ENCODE data around the gene PHF21B.

PHF21B gene

DNA sequence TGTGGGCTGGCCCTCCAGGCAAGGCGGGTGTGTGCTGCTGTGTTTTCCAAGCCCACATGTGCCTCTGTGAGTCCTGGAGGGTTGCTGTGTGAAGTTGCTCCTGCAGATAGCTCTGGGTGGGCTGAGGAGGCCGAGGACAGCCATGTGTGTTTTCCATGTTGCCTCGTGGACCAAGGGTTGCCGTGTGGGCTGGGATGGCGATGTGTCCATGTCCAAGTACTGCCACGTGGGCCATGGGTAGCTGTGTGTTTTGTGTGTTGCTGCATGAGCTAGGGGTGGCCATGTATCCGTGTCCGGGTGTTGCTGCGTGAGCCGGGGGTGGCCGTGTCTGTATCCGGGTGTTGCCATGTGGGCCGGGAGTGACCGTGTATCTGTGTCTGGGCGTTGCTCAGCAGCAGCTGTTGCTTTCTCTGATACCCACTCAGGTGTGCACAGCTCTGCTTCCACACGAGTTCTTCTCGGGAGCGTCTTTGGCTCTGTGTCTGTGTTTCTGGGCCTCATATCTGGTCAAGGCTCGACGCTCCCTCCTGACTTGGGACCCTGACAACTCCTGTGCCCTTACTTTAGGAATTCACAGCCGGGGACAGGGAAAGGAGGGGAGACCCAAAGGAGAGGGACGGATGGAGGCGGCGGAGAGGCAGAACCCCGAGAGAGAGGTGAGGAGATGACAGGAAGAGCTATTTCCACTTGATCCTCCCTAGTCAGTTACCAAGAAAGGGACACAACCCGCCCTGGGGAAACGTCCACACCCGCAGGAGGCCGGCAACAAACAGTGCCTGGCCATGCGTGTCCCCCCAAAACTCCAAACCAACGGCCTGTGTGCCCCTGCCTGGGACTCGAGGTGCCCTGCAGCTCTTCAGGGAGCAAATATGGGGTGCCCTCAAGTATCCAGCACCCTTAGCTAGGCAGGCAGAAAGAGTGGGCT lies 83.1 kb downstream of the PHF21B start:
- Histone ChIP-seq H3K4me2 (ENCODE audit: low read length) (no peak overlapping the region), H2AFZ (ENCODE audit: low read length) (no peak overlapping the region), H3K9ac (ENCODE audit: low read length) (no peak overlapping the region), H3K9me2 (ENCODE audit: low read depth, low read length) (no peaks in the 10 kb centered on the region), H3K27me3 (ENCODE audit: insufficient read depth, low read length) (no peaks in the 10 kb centered on the region), H3K4me3 (ENCODE audit: low read depth, low read length, poor library complexity, severe bottlenecking) (no peak overlapping the region), H3K4me1 (ENCODE audit: insufficient read depth, low read length, severe bottlenecking) (no peaks in the 10 kb centered on the region), H3F3A (ENCODE audit: insufficient read depth, low read length) (no peaks in the 10 kb centered on the region), H3K27ac (ENCODE audit: low read depth, low read length, poor library complexity, severe bottlenecking) (no peak overlapping the region), H3K79me2 (ENCODE audit: insufficient read depth, low read length) (no peaks in the 10 kb centered on the region), H4K20me1 (ENCODE audit: insufficient read depth, low read length) (no peaks in the 10 kb centered on the region), H3K36me3 (ENCODE audit: insufficient read depth, low read length) (no peaks in the 10 kb centered on the region), H3K9me3 (ENCODE audit: low read length) (no peaks in the 10 kb centered on the region)
- no peak for TF ChIP-seq EZH2 (IDR thresholded peaks at IDR 0.05; ENCODE audit: borderline replicate concordance, low read length)
- TF ChIP-seq, protein P1, sequence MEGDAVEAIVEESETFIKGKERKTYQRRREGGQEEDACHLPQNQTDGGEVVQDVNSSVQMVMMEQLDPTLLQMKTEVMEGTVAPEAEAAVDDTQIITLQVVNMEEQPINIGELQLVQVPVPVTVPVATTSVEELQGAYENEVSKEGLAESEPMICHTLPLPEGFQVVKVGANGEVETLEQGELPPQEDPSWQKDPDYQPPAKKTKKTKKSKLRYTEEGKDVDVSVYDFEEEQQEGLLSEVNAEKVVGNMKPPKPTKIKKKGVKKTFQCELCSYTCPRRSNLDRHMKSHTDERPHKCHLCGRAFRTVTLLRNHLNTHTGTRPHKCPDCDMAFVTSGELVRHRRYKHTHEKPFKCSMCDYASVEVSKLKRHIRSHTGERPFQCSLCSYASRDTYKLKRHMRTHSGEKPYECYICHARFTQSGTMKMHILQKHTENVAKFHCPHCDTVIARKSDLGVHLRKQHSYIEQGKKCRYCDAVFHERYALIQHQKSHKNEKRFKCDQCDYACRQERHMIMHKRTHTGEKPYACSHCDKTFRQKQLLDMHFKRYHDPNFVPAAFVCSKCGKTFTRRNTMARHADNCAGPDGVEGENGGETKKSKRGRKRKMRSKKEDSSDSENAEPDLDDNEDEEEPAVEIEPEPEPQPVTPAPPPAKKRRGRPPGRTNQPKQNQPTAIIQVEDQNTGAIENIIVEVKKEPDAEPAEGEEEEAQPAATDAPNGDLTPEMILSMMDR (IDR thresholded peaks at IDR 0.05; ENCODE audit: low read length) = no peak

DNA sequence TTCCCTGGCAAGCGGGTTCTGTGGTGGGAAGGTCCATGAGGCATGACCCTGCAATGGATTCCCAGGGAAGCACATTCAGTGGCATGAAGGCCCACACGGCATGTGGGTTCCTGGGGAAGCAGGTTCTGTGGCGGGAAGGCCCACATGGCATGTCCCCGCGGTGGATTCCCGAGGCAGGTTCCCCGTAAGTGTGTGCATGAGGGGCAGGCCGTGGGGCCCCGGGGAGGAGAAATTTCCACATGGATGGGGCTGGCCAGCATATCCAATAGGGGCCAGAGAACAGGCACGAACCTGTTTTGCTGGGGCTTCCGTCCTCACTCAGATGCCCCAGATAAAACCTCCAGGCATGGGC lies 83.7 kb downstream of the PHF21B start:
- Histone ChIP-seq H2AFZ (ENCODE audit: low read length) (no peak overlapping the region), H3K4me1 (ENCODE audit: insufficient read depth, low read length, severe bottlenecking) (no peaks in the 10 kb centered on the region), H3K9me2 (ENCODE audit: low read depth, low read length) (no peaks in the 10 kb centered on the region), H3K27me3 (ENCODE audit: insufficient read depth, low read length) (no peaks in the 10 kb centered on the region), H3F3A (ENCODE audit: insufficient read depth, low read length) (no peaks in the 10 kb centered on the region), H3K79me2 (ENCODE audit: insufficient read depth, low read length) (no peaks in the 10 kb centered on the region), H3K9me3 (ENCODE audit: low read length) (no peaks in the 10 kb centered on the region), H3K9ac (ENCODE audit: low read length) (no peak overlapping the region), H3K36me3 (ENCODE audit: insufficient read depth, low read length) (no peaks in the 10 kb centered on the region), H3K4me2 (ENCODE audit: low read length) (no peak overlapping the region), H4K20me1 (ENCODE audit: insufficient read depth, low read length) (no peaks in the 10 kb centered on the region), H3K4me3 (ENCODE audit: low read depth, low read length, poor library complexity, severe bottlenecking) (no peak overlapping the region), H3K27ac (ENCODE audit: low read depth, low read length, poor library complexity, severe bottlenecking) (no peak overlapping the region)
- TF ChIP-seq EZH2 (IDR thresholded peaks at IDR 0.05; ENCODE audit: borderline replicate concordance, low read length) = no peak
- TF ChIP-seq, protein P1 (IDR thresholded peaks at IDR 0.05; ENCODE audit: low read length) = no peak

DNA sequence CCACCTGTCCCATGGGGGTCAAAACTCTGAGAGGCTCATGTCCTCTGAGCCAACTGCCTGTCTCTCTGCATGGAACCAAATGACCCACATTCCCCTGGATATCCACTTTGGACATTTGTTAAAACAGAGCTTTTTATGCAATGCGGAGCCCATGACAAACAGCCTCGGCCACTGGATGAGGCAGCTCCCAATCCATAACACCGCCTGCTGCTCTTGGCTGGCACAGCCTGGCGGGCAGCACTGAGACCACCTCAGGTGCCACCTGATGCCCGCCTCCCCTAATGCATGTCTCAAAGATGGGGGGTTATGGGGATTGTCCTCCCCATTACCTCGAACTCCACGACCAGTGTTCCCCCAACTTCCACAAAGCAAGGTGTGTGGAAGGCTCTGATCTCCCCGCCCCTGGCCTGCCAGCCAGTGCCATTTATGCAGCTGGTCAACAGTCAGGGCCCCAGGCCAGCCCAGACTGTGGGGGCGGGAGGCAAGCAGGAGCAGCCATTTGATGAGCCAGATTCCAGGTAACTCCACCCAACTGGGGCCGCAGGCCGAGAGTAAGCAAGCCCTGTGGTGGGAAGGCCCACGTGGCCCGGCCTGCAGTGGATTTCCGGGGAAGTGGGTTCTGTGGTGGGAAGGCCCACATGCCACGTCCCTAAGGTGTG lies 84.2 kb downstream of the PHF21B start:
- Histone ChIP-seq H3K4me1 (ENCODE audit: insufficient read depth, low read length, severe bottlenecking) (no peaks in the 10 kb centered on the region), H3K79me2 (ENCODE audit: insufficient read depth, low read length) (no peaks in the 10 kb centered on the region), H3K4me2 (ENCODE audit: low read length) (no peak overlapping the region), H2AFZ (ENCODE audit: low read length) (no peak overlapping the region), H3K9me2 (ENCODE audit: low read depth, low read length) (no peaks in the 10 kb centered on the region), H3K9me3 (ENCODE audit: low read length) (no peaks in the 10 kb centered on the region), H3K27ac (ENCODE audit: low read depth, low read length, poor library complexity, severe bottlenecking) (no peak overlapping the region), H3K9ac (ENCODE audit: low read length) (no peak overlapping the region), H3K27me3 (ENCODE audit: insufficient read depth, low read length) (no peaks in the 10 kb centered on the region), H3K4me3 (ENCODE audit: low read depth, low read length, poor library complexity, severe bottlenecking) (no peak overlapping the region), H4K20me1 (ENCODE audit: insufficient read depth, low read length) (no peaks in the 10 kb centered on the region), H3K36me3 (ENCODE audit: insufficient read depth, low read length) (no peaks in the 10 kb centered on the region), H3F3A (ENCODE audit: insufficient read depth, low read length) (no peaks in the 10 kb centered on the region)
- TF ChIP-seq, protein P1 (IDR thresholded peaks at IDR 0.05; ENCODE audit: low read length) = no peak
- no peak for TF ChIP-seq EZH2 (IDR thresholded peaks at IDR 0.05; ENCODE audit: borderline replicate concordance, low read length)
